GM21576 (cell line): Measurements from ENCODE around the gene HSD11B1.

Source experiments
- ATAC-seq: cut with Tn5 transposase; IDR thresholded peaks from one replicate; pipeline ENCODE4 v1.9.1; 2021; ENCODE audit warnings: mild to moderate bottlenecking, moderate library complexity; ENCODE audit not compliant: unreplicated experiment

HSD11B1 gene

DNA sequence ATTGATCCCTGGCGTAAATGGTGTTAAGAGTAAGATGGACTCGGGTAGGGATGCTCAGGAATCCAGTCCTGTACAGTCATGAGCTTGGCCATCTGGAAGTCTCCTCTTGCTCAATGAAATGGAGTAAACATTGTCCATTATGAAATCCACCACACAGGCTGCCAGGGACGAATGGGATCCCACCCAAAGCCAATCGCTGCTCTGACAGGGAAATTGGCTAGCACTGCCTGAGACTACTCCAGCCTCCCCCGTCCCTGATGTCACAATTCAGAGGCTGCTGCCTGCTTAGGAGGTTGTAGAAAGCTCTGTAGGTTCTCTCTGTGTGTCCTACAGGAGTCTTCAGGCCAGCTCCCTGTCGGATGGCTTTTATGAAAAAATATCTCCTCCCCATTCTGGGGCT, at the start of gene HSD11B1:
Gene HSD11B1, plus strand, starts transcription at position 263 of the 400 bp plus-strand sequence. Its CDS starts 97 bp downstream, at position 360.
- no peak for ATAC-seq

- no peak for ATAC-seq
These were observed 49.0 kb upstream of the HSD11B1 start for GRCh38 chr1:209655411-209656231.

DNA sequence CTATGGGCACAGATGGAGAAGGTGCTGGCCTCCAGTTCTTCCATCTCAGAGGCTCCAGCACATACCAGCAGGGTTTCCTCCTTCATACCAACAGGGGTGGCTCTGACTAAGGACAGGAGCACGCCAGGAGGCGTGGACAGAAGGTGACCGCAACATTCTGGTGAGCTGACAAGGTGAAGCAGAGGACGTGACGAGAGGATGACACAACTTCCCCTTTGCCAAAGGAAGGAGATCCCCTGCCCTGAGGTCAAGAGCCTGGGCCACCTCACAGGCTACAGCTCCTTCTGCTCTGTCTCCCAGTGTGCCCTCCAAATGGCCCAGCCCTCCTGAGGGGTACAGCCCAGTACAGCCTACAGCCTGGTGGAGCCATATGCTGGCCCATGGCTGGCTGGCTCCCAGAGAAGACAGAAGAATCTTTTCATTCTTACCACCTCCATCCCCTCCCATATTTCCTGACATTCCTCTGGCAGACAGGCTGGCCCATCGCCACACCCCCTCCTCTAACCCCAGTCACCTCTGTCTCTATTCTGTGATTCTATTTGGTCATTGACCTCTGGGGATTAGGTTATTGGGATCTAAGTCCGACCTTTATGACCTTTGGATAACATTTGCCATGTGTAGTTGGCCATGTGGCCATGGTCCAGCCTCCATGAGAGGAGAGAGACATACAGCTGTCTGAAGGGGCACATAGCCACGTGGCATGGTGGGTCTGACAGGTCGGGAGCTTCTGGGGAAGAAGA, 47.3 kb upstream of the HSD11B1 start:
- no peak for ATAC-seq

- ATAC-seq = no peak
These were observed 46.7 kb upstream of the HSD11B1 start for GRCh38 chr1:209657918-209658317.

GRCh38 chr1:209659909-209660308, 44.7 kb upstream of the HSD11B1 start:
- ATAC-seq = peak; percentile 88

GRCh38 chr1:209661071-209661470, 43.6 kb upstream of the HSD11B1 start:
- no peak for ATAC-seq

DNA sequence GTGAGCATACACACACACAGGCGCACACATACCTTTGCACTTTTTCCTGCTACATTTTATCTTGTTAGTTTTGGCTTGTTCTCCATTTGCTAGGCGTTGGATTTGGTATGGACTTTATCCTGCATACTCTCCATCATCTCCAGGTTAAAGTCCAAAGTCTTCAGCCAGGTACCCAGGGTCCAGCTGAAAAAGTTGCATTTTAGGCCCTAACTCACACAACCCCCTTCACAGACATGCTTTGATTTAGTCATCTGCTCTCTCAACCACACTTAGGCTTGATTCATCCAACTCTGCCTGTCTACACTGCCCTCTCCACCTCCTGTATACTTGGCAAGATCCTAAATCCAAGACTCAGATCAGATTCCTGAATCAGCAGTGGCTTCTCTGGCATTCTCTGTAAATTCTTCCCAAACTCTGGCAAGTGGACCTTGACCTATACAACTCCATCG, 41.7 kb upstream of the HSD11B1 start:
- no peak for ATAC-seq

DNA sequence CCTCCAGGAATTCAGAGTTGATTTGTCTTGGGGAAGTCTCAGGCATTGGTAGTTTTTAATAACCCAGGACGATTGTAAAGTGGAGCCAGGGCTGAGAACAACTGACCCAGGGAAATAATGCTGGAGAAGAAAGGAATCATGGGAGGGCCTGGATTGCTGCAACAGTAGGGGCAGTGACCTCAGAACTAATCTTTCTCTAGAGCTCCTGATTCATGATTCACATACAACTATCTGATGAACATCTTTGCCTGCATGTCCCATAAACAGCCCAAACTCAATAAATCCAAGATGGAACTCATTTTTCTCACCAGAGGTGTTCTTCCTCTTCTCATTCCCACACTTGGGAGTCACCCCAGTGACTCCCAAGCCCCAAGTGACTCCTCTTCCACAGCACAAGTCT, 37.5 kb upstream of the HSD11B1 start:
- ATAC-seq = no peak

GRCh38 chr1:209667708-209668107, 36.9 kb upstream of the HSD11B1 start:
- no peak for ATAC-seq

- ATAC-seq = no peak
These were observed 34.1 kb upstream of the HSD11B1 start for GRCh38 chr1:209670441-209671082.

- ATAC-seq = peak; percentile 87
These were observed 31.7 kb upstream of the HSD11B1 start for GRCh38 chr1:209672705-209673630.

DNA sequence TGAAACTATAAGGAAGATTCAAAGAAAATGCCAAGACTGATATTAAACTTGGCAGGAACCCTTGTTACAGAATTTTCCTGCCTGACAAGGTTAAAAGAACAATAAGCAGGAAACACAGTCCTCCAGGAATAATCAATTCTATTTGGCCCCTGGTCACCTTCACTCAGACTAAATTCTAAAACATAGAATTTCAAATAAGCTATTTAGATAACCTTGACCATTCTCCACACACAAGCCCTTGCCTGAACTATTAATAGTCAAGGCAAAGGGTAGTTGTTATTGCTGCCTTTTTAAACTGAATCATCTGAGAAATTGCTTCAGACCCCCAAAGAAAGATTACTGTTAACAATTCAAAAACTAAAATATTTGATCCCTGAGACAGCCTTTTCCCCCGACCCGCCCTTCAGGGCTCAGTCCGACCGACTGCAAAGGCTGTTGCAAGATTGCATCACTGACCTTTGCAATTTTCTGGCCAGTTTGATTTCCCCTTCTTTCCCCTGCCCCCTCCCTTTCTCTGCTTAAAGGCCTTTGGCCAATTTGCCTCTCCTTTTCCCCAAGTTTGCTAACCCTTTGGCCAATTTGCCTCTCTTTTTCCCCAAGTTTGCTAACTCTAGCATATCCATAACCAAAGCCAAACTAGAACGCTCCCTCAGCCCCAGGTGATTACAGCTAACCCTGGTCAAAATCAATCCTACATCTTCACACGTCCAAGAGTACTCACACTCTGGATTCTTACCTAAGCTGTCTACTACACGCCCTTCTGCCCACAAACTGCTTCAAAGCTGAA, 30.8 kb upstream of the HSD11B1 start:
- ATAC-seq = no peak

- no peak for ATAC-seq
These were observed 29.6 kb upstream of the HSD11B1 start, which contains the start of gene G0S2 for GRCh38 chr1:209674957-209675564. Gene G0S2, plus strand, starts transcription at chr1:209675412. Its CDS starts 273 bp downstream, at chr1:209675685.

DNA sequence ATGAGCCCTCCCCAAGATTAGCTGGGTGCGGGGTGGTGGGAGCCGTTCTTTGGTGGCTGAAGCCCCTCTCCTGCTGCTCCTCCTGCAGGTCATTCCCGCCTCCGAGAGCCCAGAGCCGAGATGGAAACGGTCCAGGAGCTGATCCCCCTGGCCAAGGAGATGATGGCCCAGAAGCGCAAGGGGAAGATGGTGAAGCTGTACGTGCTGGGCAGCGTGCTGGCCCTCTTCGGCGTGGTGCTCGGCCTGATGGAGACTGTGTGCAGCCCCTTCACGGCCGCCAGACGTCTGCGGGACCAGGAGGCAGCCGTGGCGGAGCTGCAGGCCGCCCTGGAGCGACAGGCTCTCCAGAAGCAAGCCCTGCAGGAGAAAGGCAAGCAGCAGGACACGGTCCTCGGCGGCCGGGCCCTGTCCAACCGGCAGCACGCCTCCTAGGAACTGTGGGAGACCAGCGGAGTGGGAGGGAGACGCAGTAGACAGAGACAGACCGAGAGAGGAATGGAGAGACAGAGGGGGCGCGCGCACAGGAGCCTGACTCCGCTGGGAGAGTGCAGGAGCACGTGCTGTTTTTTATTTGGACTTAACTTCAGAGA, 29.0 kb upstream of the HSD11B1 start:
- ATAC-seq = no peak

DNA sequence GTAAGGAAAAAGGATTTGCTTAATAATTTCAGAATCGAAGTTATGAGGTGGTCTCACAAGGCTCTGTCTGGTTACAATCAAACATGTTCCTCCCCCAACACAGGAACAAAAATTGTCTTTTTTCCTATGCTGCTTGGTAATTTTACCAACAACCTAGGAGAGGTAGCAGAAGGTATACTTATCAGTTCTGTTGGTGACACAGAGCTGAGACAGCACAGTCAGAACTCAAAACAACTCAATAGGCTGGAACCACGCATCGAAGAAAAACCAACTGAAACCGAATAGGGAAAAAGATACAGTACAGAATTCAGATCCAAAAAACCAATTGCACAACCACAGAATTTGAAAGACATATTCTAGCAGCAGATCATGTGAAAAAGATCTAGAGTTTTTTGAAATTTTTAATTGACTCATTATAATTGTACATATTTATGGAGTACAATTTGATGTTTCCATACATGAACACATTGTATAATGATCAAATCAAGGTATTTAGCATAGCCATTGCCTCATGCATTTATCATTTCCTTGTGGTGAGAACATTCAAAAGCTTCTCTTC, 25.6 kb upstream of the HSD11B1 start:
- ATAC-seq = no peak

DNA sequence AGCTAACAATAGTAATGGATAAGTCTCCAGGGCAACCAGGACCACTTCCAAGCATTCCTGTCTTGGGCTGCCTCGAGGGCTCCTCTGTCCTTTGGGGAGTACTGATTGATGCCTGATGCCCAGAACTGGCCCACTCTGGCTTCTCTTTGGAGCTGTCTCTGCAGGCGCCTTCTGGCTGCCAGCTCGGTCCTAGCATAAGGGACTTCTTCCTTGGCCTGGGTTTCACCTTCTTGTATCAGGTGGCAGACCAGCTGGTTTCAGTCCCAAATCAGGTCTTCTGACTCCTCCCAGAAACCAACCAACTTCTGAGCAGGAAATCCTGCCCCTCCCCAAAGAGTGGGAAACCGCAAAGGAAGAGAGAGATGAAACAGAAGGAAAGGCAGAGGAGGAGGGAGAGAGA, 18.8 kb upstream of the HSD11B1 start:
- peak; percentile 85 for ATAC-seq

- no peak for ATAC-seq
These were observed 18.3 kb upstream of the HSD11B1 start for GRCh38 chr1:209686322-209686721.

DNA sequence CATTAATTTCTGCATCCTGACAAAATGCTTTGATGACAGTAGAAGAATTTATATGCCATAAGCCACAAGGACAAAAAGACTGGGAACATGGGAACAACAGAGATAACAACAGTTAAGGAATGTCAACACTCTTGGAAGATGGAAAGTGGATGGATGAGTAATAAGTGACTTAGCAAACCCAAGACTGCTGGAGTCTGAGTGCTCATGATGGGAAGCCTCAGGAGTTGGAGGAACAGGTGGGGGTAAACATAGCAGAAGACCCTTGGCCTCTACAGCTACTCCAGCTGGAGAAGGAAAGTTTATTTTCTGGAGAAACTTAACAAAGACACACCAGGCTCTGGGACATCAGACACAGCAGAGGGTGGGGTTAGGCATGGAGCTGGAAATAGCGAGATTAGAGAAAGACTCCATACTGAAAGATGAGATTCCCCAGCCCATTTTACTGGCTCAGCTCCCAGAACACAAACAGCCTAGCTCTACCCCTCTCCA, 15.9 kb upstream of the HSD11B1 start:
- ATAC-seq = no peak
